Activated T-cell treated with anti-CD3 and anti-CD28 coated beads for 48 hours (primary cell): ENCODE results near the gene OPCML.

Experiments
- DNase-seq: peaks from one replicate; pipeline ENCODE4 v3.0.0-alpha.2; 2020; ENCODE audit warnings: low read depth

Gene OPCML

GRCh38 chr11:132734217-132734616 is 798.1 kb downstream of the OPCML start:
- no peak for DNase-seq

GRCh38 chr11:132728026-132728425 is 804.3 kb downstream of the OPCML start:
- no peak for DNase-seq

GRCh38 chr11:132721526-132721925 is 810.8 kb downstream of the OPCML start:
- DNase-seq: no peak

- DNase-seq: no peak
These were observed 812.6 kb downstream of the OPCML start for GRCh38 chr11:132719684-132720083.

GRCh38 chr11:132718711-132719671 is 813.3 kb downstream of the OPCML start:
- DNase-seq: peak; percentile 38

GRCh38 chr11:132717824-132718223 is 814.5 kb downstream of the OPCML start:
- DNase-seq: no peak

- DNase-seq: no peak
These were observed 816.3 kb downstream of the OPCML start for GRCh38 chr11:132716037-132716436.

GRCh38 chr11:132714859-132715440 is 817.4 kb downstream of the OPCML start:
- no peak for DNase-seq

- no peak for DNase-seq
These were observed 819.8 kb downstream of the OPCML start for GRCh38 chr11:132712466-132712865.

GRCh38 chr11:132704781-132705375 is 827.4 kb downstream of the OPCML start:
- DNase-seq: no peak

GRCh38 chr11:132692891-132693290 is 839.4 kb downstream of the OPCML start:
- DNase-seq: no peak

- no peak for DNase-seq
These were observed 840.3 kb downstream of the OPCML start for GRCh38 chr11:132691848-132692550.

- DNase-seq: no peak
These were observed 845.4 kb downstream of the OPCML start for GRCh38 chr11:132686886-132687285.

- no peak for DNase-seq
These were observed 847.1 kb downstream of the OPCML start for GRCh38 chr11:132685174-132685611.

- DNase-seq: no peak
These were observed 848.7 kb downstream of the OPCML start for GRCh38 chr11:132683602-132684001.

- no peak for DNase-seq
These were observed 850.3 kb downstream of the OPCML start for GRCh38 chr11:132681971-132682370.

GRCh38 chr11:132680584-132680983 is 851.7 kb downstream of the OPCML start:
- no peak for DNase-seq

GRCh38 chr11:132674151-132674550 is 858.1 kb downstream of the OPCML start:
- DNase-seq: no peak

- no peak for DNase-seq
These were observed 860.4 kb downstream of the OPCML start for GRCh38 chr11:132671851-132672370.

- no peak for DNase-seq
These were observed 861.2 kb downstream of the OPCML start for GRCh38 chr11:132670921-132671675.

- DNase-seq: no peak
These were observed 862.4 kb downstream of the OPCML start for GRCh38 chr11:132669949-132670348.
